Keratinocyte (primary cell): ENCODE data around the gene KHNYN. TPM values are rescaled to one million over a fixed set of nuclear protein-coding genes. Genes with fewer than 3 reads are reported as not detected.
"Not testable (repeated sequence)": the region's sequence is repeated elsewhere in the genome, so short reads cannot be mapped to it uniquely, and the experiment has no call there.

ENCODE experiments used
- DNase-seq: peaks from one replicate; pipeline ENCODE4 v3.0.0-alpha.2; 2011; ENCODE audit warnings: low read depth, missing footprints, low spot score
- FAIRE-seq: peaks from 2 replicates; lab custom pipeline; 2011; peaks lifted over from hg19 to GRCh38; lab: Jason Lieb, UNC
- H2AFZ ChIP-seq: 2 replicates; pipeline ENCODE4 v1.6.0; 2012; ENCODE audit warnings: low read length, control low read depth, inconsistent platforms; ENCODE audit not compliant: control insufficient read depth
- H3K27ac ChIP-seq: 2 replicates; pipeline ENCODE4 v1.5.1; 2011; ENCODE audit warnings: low read length; ENCODE audit not compliant: control insufficient read depth, insufficient read depth
- H3K27me3 ChIP-seq: 3 replicates; pipeline ENCODE4 v1.6.0; 2011; ENCODE audit warnings: low read length; ENCODE audit not compliant: control insufficient read depth, insufficient read depth; ENCODE audit errors: extremely low read depth
- H3K36me3 ChIP-seq, 2 experiments: 2 replicates in 1 of 2; 3 replicates in 1 of 2; pipeline ENCODE4 v1.5.1; 2011; ENCODE audit warnings: low read length in 2 of 2, mild to moderate bottlenecking in 1 of 2; ENCODE audit not compliant: control insufficient read depth in 2 of 2, insufficient read depth in 2 of 2; ENCODE audit errors: extremely low read depth in 1 of 2
- H3K4me1 ChIP-seq: 3 replicates; pipeline ENCODE4 v1.5.1; 2011; ENCODE audit warnings: low read length; ENCODE audit not compliant: control insufficient read depth, insufficient read depth; ENCODE audit errors: extremely low read depth
- H3K4me2 ChIP-seq: 3 replicates; pipeline ENCODE4 v1.6.0; 2011; ENCODE audit warnings: low read depth, low read length; ENCODE audit not compliant: control insufficient read depth, insufficient read depth; ENCODE audit errors: extremely low read depth
- H3K4me3 ChIP-seq, 3 experiments: fragments of 200-600 bp in 1 of 3; sonication (generic) in 1 of 3; 2 replicates in 2 of 3; 3 replicates in 1 of 3; pipeline ENCODE4 v1.5.1; 2011 to 2016; ENCODE audit warnings: low read length in 3 of 3, mild to moderate bottlenecking in 3 of 3, control low read depth in 2 of 3, inconsistent platforms in 1 of 3, low read depth in 1 of 3, mixed read lengths in 1 of 3, mixed run types in 1 of 3, moderate library complexity in 1 of 3; ENCODE audit not compliant: control insufficient read depth in 2 of 3, insufficient read depth in 2 of 3; ENCODE audit errors: extremely low read depth in 1 of 3
- H3K79me2 ChIP-seq: 2 replicates; pipeline ENCODE4 v1.6.0; 2012; ENCODE audit warnings: low read length; ENCODE audit not compliant: control insufficient read depth, insufficient read depth
- H3K9ac ChIP-seq: 3 replicates; pipeline ENCODE4 v1.6.0; 2011; ENCODE audit warnings: low read length; ENCODE audit not compliant: control insufficient read depth, insufficient read depth; ENCODE audit errors: extremely low read depth
- H3K9me1 ChIP-seq: 3 replicates; pipeline ENCODE4 v1.6.0; 2011; ENCODE audit warnings: low read length; ENCODE audit not compliant: control insufficient read depth, insufficient read depth; ENCODE audit errors: extremely low read depth
- H3K9me3 ChIP-seq: 2 replicates; pipeline ENCODE4 v1.5.1; 2012; ENCODE audit warnings: low read depth, low read length; ENCODE audit not compliant: control insufficient read depth
- H4K20me1 ChIP-seq: 3 replicates; pipeline ENCODE4 v1.6.0; 2011; ENCODE audit warnings: low read length; ENCODE audit not compliant: control insufficient read depth, insufficient read depth; ENCODE audit errors: extremely low read depth
- EZH2 ChIP-seq: IDR thresholded peaks from one replicate; pipeline ENCODE4 v1.6.1; 2012; ENCODE audit warnings: inconsistent platforms, mild to moderate bottlenecking, low read length, moderate library complexity
- dilution Hi-C: fragments of 300-500 bp; cut with MboI; formaldehyde crosslinking; loops from one replicate; pipeline ENCODE4 v1.7.0; 2020; ENCODE audit warnings: low sequenced_read_pairs; ENCODE audit not compliant: extremely low pct_ligation_motif_present
- polyA plus RNA-seq, 5 experiments: library from polyadenylated mRNA; depleted of rRNA in 3 of 5; stranded (reverse) in 3 of 5; stranded (forward) in 1 of 5; unstranded in 1 of 5; fragments of >200 nt; gene quantifications; 1 replicate in 1 of 5; 2 replicates in 3 of 5; 3 replicates in 1 of 5; pipeline versions ENCODE4 v1.2.1 to v1.2.3, GENCODE V29; 2011 to 2012; ENCODE audit warnings: missing spikeins in 2 of 5, low read depth in 1 of 5, low replicate concordance in 1 of 5
- TF ChIP-seq, protein P1 (sequence below), 3 experiments: IDR thresholded peaks in 1 of 3; conservative IDR thresholded peaks in 1 of 3; optimal IDR thresholded peaks in 1 of 3; 2 replicates in 2 of 3; 3 replicates in 1 of 3; pipeline versions ENCODE3 to v1.5.1; 2011; ENCODE audit warnings: low read length in 3 of 3, mild to moderate bottlenecking in 3 of 3, moderate library complexity in 2 of 3, control low read depth in 1 of 3, inconsistent platforms in 1 of 3; ENCODE audit not compliant: insufficient read depth in 2 of 3; ENCODE audit errors: extremely low read depth in 1 of 3

KHNYN gene
- polyA plus RNA-seq, 1 donor (not counting 4 experiments of a cell fraction or from before 2014, with no cell fraction given) = 26.0 TPM

DNA sequence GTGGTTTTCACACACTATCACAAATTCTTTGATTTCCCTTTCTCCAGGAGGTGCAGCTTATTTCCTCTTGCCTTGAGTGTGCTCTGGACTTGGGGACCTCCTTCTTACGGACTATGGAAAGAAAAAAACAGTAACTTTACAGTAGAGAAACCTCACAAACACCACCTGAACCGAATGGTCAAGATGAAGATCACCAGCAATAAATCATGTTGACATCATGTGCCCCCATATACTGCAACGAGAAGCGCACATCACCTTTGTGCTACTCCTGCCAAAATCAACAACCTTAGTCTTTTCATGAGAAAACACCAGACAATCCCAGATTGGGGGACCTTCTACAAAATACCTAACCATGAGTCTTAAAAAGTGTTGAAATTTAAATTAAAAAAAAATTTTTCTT lies 44.2 kb upstream of the KHNYN start:
- peaks cover 11% of the 10 kb centered on the region for H3K4me1 ChIP-seq
- H3K27me3 ChIP-seq = no peaks in the 10 kb centered on the region
- no peak for FAIRE-seq
- H2AFZ ChIP-seq = no peak overlapping the region
- H3K4me3 ChIP-seq = no peak overlapping the region
- H3K36me3 ChIP-seq = no peaks in the 10 kb centered on the region
- no peak overlapping the region for H3K27ac ChIP-seq
- H4K20me1 ChIP-seq = no peaks in the 10 kb centered on the region
- TF ChIP-seq EZH2 = no peak
- TF ChIP-seq, protein P1, sequence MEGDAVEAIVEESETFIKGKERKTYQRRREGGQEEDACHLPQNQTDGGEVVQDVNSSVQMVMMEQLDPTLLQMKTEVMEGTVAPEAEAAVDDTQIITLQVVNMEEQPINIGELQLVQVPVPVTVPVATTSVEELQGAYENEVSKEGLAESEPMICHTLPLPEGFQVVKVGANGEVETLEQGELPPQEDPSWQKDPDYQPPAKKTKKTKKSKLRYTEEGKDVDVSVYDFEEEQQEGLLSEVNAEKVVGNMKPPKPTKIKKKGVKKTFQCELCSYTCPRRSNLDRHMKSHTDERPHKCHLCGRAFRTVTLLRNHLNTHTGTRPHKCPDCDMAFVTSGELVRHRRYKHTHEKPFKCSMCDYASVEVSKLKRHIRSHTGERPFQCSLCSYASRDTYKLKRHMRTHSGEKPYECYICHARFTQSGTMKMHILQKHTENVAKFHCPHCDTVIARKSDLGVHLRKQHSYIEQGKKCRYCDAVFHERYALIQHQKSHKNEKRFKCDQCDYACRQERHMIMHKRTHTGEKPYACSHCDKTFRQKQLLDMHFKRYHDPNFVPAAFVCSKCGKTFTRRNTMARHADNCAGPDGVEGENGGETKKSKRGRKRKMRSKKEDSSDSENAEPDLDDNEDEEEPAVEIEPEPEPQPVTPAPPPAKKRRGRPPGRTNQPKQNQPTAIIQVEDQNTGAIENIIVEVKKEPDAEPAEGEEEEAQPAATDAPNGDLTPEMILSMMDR (optimal IDR thresholded peaks at IDR 0.05 in 1 of 3, IDR thresholded peaks at IDR 0.05 in 1 of 3, conservative IDR thresholded peaks at IDR 0.05 in 1 of 3; ENCODE audit: extremely low read depth in 1 of 3, insufficient read depth in 2 of 3, low read length in 3 of 3) = no peak
- no peak for DNase-seq
- H3K9me1 ChIP-seq = no peaks in the 10 kb centered on the region
- H3K79me2 ChIP-seq = no peaks in the 10 kb centered on the region
- H3K9ac ChIP-seq = no peak overlapping the region
- no peaks in the 10 kb centered on the region for H3K9me3 ChIP-seq
- no peak overlapping the region for H3K4me2 ChIP-seq
- dilution Hi-C loops = no loop called here

DNA sequence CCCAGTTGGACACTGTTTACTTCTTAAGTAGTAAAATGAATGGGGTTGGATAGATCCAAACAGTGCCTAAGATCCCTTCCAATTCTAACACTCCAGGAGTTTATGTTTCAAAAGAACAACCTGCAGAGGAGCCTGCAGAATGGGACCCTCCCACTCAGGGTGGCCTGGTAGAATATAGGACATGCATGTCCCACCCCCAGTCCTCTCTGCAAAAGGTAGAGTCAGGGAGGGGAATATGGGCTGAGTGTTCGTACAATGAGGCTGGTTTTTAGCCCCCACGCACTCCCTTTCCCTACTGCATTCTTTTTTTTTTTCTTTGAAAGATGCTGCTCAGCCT lies 42.8 kb upstream of the KHNYN start:
- no peak for TF ChIP-seq EZH2
- TF ChIP-seq, protein P1 (optimal IDR thresholded peaks at IDR 0.05 in 1 of 3, IDR thresholded peaks at IDR 0.05 in 1 of 3, conservative IDR thresholded peaks at IDR 0.05 in 1 of 3; ENCODE audit: extremely low read depth in 1 of 3, insufficient read depth in 2 of 3, low read length in 3 of 3) = no peak
- Histone ChIP-seq H3K4me3 (no peak overlapping the region), H2AFZ (no peak overlapping the region), H3K36me3 (no peaks in the 10 kb centered on the region), H3K9me1 (no peaks in the 10 kb centered on the region), H3K9ac (no peak overlapping the region), H3K27ac (no peak overlapping the region), H3K9me3 (no peaks in the 10 kb centered on the region), H4K20me1 (no peaks in the 10 kb centered on the region), H3K27me3 (no peaks in the 10 kb centered on the region), H3K4me2 (no peak overlapping the region), H3K79me2 (no peaks in the 10 kb centered on the region), H3K4me1 (peaks cover under 1% of the 10 kb centered on the region)
- FAIRE-seq (no peak), DNase-seq (no peak)
- dilution Hi-C loops = no loop called here

DNA sequence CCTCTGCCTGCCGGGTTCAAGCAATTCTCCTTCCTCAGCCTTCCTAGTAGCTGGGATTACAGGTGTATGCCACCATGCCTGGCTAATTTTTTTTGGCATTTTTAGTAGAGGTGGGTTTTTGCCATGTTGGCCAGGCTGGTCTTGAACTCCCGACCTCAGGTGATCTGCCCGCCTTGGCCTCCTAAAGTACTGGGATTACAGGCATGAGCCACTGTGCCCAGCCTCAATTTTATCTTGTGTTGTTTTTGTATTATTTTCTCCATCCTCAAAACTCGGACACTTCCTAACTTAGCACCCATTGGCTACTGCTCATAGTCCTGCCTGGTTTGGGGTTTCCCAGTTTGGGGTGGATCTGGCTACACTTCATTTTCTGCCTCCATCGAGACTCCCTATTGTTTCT lies 42.2 kb upstream of the KHNYN start:
- H3K9ac ChIP-seq, H3K36me3 ChIP-seq, dilution Hi-C loops, DNase-seq, H3K4me1 ChIP-seq, H3K27ac ChIP-seq, H3K4me2 ChIP-seq, H3K27me3 ChIP-seq, H4K20me1 ChIP-seq, FAIRE-seq, H3K9me1 ChIP-seq, H3K4me3 ChIP-seq, H2AFZ ChIP-seq, H3K9me3 ChIP-seq, H3K79me2 ChIP-seq: not testable (repeated sequence)
